Measurements from ENCODE around the gene ZNF492. TPM values are rescaled to one million over a fixed set of nuclear protein-coding genes. Genes with fewer than 3 reads are reported as not detected.
"Not testable (repeated sequence)": the region's sequence is repeated elsewhere in the genome, so short reads cannot be mapped to it uniquely, and the experiment has no call there.

ZNF492 gene
- 1 to 10 TPM in 1 of 4 donors, under 1 TPM in 1, not detected in 2; 0.28 to 1.5 TPM for polyA plus RNA-seq
- long read RNA-seq, donor 1, full-length matches to known transcripts, result 1 of 1 reads
- long read RNA-seq, donor 1, partial matches to known transcripts, result 0 of 1 reads
- long read RNA-seq, donor 1, other reads (novel, unspliced or antisense), result 0 of 1 reads
- long read RNA-seq, donor 2, result 0 reads
- long read RNA-seq, donor 3, result 0 reads
- long read RNA-seq, donor 4, result 0 reads
- long read RNA-seq, donor 5, result 0 reads
- long read RNA-seq, donor 6, result 0 reads
- long read RNA-seq, donor 7, result 0 reads
- long read RNA-seq, donor 8, result 0 reads
- long read RNA-seq, donor 9, result 0 reads
- long read RNA-seq, donor 10, full-length matches to known transcripts, result 2 of 2 reads
- long read RNA-seq, donor 10, partial matches to known transcripts, result 0 of 2 reads
- long read RNA-seq, donor 10, other reads (novel, unspliced or antisense), result 0 of 2 reads

DNA sequence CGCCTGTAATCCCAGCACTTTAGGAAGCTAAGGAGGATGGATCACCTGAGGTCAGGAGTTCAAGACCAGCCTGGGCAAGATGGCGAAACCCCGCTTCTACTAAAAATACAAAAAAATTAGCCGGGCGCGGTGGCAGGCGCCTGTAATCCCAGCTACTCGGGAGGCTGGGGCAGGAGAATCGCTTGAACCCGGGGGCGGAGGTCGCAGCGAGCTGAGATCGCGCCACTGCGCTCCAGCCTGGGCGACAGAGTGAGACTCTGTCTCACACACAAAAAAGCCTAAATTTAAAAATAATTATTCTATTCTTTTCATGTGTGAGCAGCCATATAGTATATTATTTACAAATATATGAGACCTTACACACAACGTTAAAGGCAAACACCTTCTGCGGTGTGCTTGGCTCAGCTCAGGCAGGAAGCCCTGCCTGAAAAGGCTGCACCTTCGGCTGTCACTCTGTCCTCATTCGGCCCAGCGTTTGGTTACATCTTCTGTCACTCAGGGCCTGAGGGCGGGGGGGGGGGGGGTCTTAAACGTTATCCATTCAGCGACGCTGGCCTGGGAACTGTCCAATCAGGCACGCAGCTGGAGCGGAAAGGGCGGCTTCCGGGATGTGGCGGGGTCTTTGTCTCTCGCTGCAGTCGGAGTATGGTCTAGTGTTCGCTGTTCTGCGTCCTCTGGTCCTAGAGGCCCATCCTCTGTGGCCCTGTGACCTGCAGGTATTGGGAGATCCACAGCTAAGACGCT, at the start of gene ZNF492:
Gene ZNF492 (plus strand): TSS at position 619 of the 744 bp plus-strand sequence. CDS start 19,076 bp downstream, outside the sequence.
- H3K36me3 ChIP-seq (ENCODE audit: control insufficient read depth in 3 of 3, insufficient read depth in 2 of 3, low read depth in 1 of 3, low read length in 3 of 3); H3K4me1 ChIP-seq (ENCODE audit: control insufficient read depth in 3 of 3, insufficient read depth in 2 of 3, low read depth in 1 of 3, low read length in 2 of 3); H3K9me3 ChIP-seq (ENCODE audit: control insufficient read depth in 2 of 2, insufficient read depth in 1 of 2, low read depth in 1 of 2, low read length in 1 of 2); H3K27me3 ChIP-seq (ENCODE audit: control insufficient read depth in 3 of 3, insufficient read depth in 3 of 3, low read length in 3 of 3); FAIRE-seq: not testable (repeated sequence)
- peak; percentile 2 to 94 for DNase-seq
- H3K4me3 ChIP-seq (ENCODE audit: low read depth in 1 of 3, low read length in 3 of 3), result peak within 1 kb of the TSS; percentile 2 to 59 (median 48)
- H3K27ac ChIP-seq (ENCODE audit: low read depth in 1 of 3, low read length in 2 of 3), result peak within 1 kb of the TSS in 1 of 3 donors; percentile 17
- WGBS, 3 donors, result 5 to 44% (median 37%) methylated on average over 36 of the region's 36 CpGs

DNA sequence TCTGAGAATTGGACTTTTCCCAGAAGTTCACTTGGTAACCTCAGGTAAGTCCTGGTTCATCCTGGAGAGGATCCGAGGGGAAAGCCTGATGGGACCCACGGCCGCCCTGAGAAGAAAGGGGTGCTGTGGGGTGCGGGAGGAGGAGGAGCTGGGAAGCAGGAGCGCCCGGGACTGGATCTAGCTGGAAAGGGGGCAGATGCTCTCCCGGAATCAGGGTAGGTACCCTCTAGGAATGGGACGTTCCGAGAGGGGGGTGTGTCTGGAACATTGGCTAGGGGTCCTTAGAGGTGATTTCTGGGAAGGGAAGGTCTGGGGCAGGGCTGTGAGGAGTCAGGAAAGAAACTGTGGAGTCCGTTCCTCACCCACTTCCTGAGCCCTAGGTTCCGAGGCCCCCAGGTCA, 38.7 kb upstream of the ZNF492 start:
- Histone ChIP-seq H3K27me3 (ENCODE audit: control insufficient read depth in 3 of 3, insufficient read depth in 3 of 3, low read length in 3 of 3) (no peaks in the 10 kb centered on the region), H3K27ac (ENCODE audit: low read depth in 1 of 3, low read length in 2 of 3) (no peak overlapping the region), H3K4me3 (ENCODE audit: low read depth in 1 of 3, low read length in 3 of 3) (no peak overlapping the region), H3K36me3 (ENCODE audit: control insufficient read depth in 3 of 3, insufficient read depth in 2 of 3, low read depth in 1 of 3, low read length in 3 of 3) (no peaks in the 10 kb centered on the region), H3K9me3 (ENCODE audit: control insufficient read depth in 2 of 2, insufficient read depth in 1 of 2, low read depth in 1 of 2, low read length in 1 of 2) (peaks cover 11 to 19% of the 10 kb centered on the region in 2 donors), H3K4me1 (ENCODE audit: control insufficient read depth in 3 of 3, insufficient read depth in 2 of 3, low read depth in 1 of 3, low read length in 2 of 3) (no peaks in the 10 kb centered on the region)
- DNase-seq (no peak), FAIRE-seq (no peak)
- 45 to 53% (median 48%) methylated on average over 11 of the region's 11 CpGs for whole genome bisulfite sequencing, 3 donors

DNA sequence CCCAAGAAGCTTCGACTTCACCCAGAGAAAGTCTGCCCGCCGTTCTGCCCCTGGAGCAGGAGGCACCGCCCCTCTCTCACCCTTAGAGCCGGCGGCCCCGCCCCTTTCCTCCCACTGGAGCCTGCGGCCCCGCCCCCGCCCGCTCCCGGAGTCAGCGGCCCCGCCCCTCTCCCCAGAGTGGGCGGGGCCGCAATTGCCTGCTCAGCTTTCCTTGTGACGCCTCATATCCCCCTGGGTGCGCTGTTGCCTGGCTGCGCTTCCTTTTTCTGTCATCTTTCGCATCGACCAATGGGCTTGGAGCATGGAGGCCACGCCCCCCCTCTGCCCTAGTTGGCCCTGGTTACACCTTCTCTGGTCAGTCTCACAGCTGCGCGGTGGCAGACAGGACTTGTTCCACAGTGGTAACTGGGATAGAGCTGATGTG, 38.2 kb upstream of the ZNF492 start:
- peak in 1 of 2 donors; percentile 6 for DNase-seq

DNA sequence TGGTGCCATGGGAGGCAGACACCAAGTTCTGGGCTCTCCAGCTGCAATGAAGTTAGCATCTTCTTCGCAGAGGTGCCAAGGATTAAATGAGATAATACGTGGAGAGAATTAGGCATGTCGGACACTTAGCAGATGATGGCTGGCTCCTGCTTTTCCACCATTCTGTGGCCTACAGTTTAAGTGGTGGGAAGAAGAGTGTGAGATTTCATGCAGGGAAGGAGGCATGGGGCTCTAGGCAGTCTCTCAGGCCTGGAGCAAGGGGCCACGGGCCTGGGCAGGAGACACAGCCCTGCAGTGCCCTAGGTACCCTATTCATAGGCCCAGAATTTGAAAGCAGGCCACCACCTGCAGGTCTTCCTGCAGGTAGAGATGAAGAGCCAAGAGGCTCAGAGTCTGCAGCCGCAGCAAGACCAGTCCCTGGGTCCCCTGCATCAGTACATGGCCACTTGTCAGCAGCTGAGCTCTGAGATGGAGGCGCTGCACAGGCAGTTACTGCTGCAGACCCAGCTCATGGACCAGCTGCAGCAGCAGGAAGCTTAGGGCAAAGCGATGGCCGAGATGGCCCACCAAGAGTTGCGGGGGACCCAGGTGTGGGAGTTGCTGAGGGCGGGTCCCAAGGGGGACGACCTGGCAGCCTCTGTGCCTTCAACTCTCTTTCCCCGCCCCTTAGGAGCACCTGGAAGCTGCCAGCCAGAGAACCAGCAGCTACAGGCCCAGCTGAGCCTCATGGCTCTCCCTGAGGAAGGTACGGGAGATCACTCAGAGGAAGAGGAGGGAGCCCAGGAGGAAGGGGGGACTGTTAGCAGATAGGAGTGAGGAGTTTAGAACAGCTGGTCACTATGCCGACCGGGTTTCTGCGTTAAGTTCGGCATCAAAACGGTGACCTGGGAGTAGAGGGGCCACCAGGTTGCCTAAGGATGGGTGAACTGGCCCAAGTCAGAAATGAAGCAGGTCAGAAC, 33.2 kb upstream of the ZNF492 start:
- no peaks in the 10 kb centered on the region for H3K4me1 ChIP-seq (ENCODE audit: control insufficient read depth in 3 of 3, insufficient read depth in 2 of 3, low read depth in 1 of 3, low read length in 2 of 3)
- no peak for DNase-seq
- no peaks in the 10 kb centered on the region for H3K36me3 ChIP-seq (ENCODE audit: control insufficient read depth in 3 of 3, insufficient read depth in 2 of 3, low read depth in 1 of 3, low read length in 3 of 3)
- H3K9me3 ChIP-seq (ENCODE audit: control insufficient read depth in 2 of 2, insufficient read depth in 1 of 2, low read depth in 1 of 2, low read length in 1 of 2), result peaks cover 12 to 40% of the 10 kb centered on the region in 2 donors
- H3K4me3 ChIP-seq (ENCODE audit: low read depth in 1 of 3, low read length in 3 of 3), result no peak overlapping the region
- no peak for FAIRE-seq
- no peaks in the 10 kb centered on the region for H3K27me3 ChIP-seq (ENCODE audit: control insufficient read depth in 3 of 3, insufficient read depth in 3 of 3, low read length in 3 of 3)
- WGBS, 3 donors, result 72 to 86% (median 77%) methylated on average over 18 of the region's 18 CpGs
- no peak overlapping the region for H3K27ac ChIP-seq (ENCODE audit: low read depth in 1 of 3, low read length in 2 of 3)

More for the DNA sequence above, 38.2 kb upstream of the ZNF492 start:
- no peak for FAIRE-seq
- Histone ChIP-seq H3K27me3 (ENCODE audit: control insufficient read depth in 3 of 3, insufficient read depth in 3 of 3, low read length in 3 of 3) (no peaks in the 10 kb centered on the region), H3K27ac (ENCODE audit: low read depth in 1 of 3, low read length in 2 of 3) (no peak overlapping the region), H3K4me3 (ENCODE audit: low read depth in 1 of 3, low read length in 3 of 3) (no peak overlapping the region), H3K36me3 (ENCODE audit: control insufficient read depth in 3 of 3, insufficient read depth in 2 of 3, low read depth in 1 of 3, low read length in 3 of 3) (no peaks in the 10 kb centered on the region), H3K4me1 (ENCODE audit: control insufficient read depth in 3 of 3, insufficient read depth in 2 of 3, low read depth in 1 of 3, low read length in 2 of 3) (no peaks in the 10 kb centered on the region), H3K9me3 (ENCODE audit: control insufficient read depth in 2 of 2, insufficient read depth in 1 of 2, low read depth in 1 of 2, low read length in 1 of 2) (peaks cover 11 to 24% of the 10 kb centered on the region in 2 donors)
- 13 to 28% (median 16%) methylated on average over 22 to 24 of the region's 24 CpGs for WGBS, 3 donors

DNA sequence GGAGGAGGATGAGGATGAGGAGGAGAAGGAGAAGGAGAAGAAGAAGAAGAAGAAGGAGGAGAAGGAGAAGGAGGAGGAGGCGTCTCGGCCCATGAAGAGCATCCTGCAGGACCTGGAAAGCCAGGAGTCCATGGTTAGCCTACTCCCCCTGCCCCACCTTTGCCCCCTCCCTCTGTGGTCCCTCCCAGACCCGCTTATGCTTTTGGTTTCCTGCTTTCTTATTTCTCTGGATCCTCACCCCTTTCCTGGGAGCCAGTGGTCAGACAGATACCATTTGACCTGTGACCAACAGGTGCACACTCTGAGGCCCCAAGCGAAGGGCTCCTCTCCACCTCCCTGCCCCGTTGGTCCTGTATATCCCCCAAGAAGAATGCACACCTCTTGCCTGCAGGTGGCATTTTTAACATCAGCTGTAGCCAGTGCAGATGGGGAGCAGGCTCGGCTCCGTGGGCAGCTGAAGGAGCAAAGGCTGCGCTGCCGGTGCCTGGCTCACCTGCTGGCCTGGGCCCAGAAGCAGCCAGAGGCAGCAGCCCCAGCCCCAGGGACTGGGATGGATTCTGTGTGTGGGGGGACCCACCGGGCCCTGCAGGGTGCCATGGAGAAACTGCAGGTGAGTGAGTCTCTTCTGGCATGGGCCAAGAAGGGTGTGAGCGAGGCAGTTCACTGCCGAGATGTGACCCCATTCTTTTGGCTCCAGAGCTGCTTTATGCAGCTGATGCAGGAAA, 32.1 kb upstream of the ZNF492 start:
- peaks cover 11 to 36% of the 10 kb centered on the region in 2 donors for H3K9me3 ChIP-seq (ENCODE audit: control insufficient read depth in 2 of 2, insufficient read depth in 1 of 2, low read depth in 1 of 2, low read length in 1 of 2)
- no peaks in the 10 kb centered on the region for H3K36me3 ChIP-seq (ENCODE audit: control insufficient read depth in 3 of 3, insufficient read depth in 2 of 3, low read depth in 1 of 3, low read length in 3 of 3)
- no peak for DNase-seq
- no peaks in the 10 kb centered on the region for H3K4me1 ChIP-seq (ENCODE audit: control insufficient read depth in 3 of 3, insufficient read depth in 2 of 3, low read depth in 1 of 3, low read length in 2 of 3)
- 82 to 86% (median 83%) methylated on average over 11 to 12 of the region's 12 CpGs for WGBS, 3 donors
- FAIRE-seq, result no peak
- H3K27me3 ChIP-seq (ENCODE audit: control insufficient read depth in 3 of 3, insufficient read depth in 3 of 3, low read length in 3 of 3), result no peaks in the 10 kb centered on the region
- no peak overlapping the region for H3K4me3 ChIP-seq (ENCODE audit: low read depth in 1 of 3, low read length in 3 of 3)
- H3K27ac ChIP-seq (ENCODE audit: low read depth in 1 of 3, low read length in 2 of 3), result no peak overlapping the region

DNA sequence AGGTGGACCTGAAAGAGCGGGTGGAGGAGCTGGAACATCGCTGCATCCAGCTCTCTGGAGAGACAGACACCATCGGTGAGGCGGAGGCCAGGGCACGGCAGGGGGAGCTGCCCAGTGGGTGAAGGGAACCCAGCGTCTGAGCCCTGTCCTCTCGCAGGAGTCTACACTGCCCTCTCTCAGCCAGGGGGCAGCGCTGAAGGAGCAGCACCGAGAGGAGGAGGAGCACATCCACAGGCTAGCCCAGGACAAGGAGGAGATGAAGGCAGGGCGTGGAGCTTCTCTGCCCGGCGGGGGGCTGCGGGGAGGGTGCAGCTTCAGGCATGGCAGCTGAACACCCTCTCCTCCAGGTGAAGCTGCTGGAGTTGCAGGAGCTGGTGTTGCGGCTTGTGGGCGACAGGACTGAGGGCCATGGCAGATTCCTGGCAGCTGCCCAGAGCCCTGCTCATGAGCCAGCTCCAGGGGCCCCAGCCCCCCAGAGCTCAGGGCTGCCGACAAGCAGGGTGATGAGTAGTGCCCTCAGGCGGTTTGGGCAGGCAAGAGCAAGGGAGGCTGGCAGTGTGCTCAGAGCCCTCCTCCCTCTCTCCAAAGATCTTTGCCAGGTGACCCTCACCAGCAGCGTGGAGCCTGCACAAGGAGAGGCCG, 31.4 kb upstream of the ZNF492 start:
- Histone ChIP-seq H3K4me3 (ENCODE audit: low read depth in 1 of 3, low read length in 3 of 3) (no peak overlapping the region), H3K27ac (ENCODE audit: low read depth in 1 of 3, low read length in 2 of 3) (no peak overlapping the region), H3K9me3 (ENCODE audit: control insufficient read depth in 2 of 2, insufficient read depth in 1 of 2, low read depth in 1 of 2, low read length in 1 of 2) (peaks cover 11 to 36% of the 10 kb centered on the region in 2 donors), H3K27me3 (ENCODE audit: control insufficient read depth in 3 of 3, insufficient read depth in 3 of 3, low read length in 3 of 3) (no peaks in the 10 kb centered on the region), H3K36me3 (ENCODE audit: control insufficient read depth in 3 of 3, insufficient read depth in 2 of 3, low read depth in 1 of 3, low read length in 3 of 3) (no peaks in the 10 kb centered on the region), H3K4me1 (ENCODE audit: control insufficient read depth in 3 of 3, insufficient read depth in 2 of 3, low read depth in 1 of 3, low read length in 2 of 3) (no peaks in the 10 kb centered on the region)
- WGBS, 3 donors, result 66 to 73% (median 71%) methylated on average over 16 to 19 of the region's 19 CpGs
- no peak for FAIRE-seq
- DNase-seq, result no peak

DNA sequence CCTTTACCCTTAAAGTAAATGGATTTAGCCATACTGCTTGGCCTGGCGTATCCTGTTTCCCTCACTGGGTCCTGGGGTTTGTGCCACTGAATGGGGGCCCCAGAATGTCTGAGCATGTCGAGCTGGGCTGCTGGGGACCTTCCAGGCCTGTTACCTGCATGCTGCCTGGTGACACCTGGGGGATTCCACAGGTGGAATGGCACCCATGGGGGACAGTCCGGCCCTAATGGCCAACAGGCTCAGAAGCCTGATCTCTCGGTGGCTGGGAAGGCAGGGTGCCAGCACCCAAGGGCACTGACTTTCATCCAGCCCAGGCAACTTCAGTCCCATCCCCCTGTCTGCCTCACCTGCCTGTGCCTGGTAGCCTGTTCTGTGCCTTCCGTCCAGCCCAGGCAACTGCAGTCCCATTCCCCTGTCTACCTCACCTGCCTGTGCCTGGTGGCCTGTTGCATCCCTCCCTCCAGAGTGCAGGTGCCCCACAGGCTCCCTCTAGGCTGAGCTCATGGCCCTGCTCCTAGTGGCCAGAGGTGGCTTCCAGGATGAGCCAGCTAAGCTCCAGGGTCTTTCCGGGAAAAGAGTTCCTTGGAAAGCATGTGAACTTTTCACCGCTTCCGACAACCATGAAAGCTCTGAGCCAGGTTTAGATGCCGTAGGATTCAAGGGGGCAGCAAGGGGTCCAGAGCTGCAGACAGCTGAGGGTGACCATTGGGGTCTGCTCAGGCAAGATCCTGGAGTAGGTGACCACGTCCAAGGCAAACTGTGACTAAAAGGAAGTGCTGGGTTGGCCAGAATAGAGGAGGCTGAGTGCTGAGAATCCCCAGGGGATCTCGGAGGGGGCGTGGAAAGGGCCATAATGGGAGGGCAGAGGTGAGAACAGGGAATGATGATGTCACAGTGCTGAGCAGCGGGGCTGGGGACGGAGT, 30.3 kb upstream of the ZNF492 start:
- no peak for DNase-seq
- no peak overlapping the region for H3K27ac ChIP-seq (ENCODE audit: low read depth in 1 of 3, low read length in 2 of 3)
- H3K27me3 ChIP-seq (ENCODE audit: control insufficient read depth in 3 of 3, insufficient read depth in 3 of 3, low read length in 3 of 3), result no peaks in the 10 kb centered on the region
- 67 to 73% (median 70%) methylated on average over 14 of the region's 14 CpGs for WGBS, 3 donors
- H3K4me3 ChIP-seq (ENCODE audit: low read depth in 1 of 3, low read length in 3 of 3), result no peak overlapping the region
- H3K9me3 ChIP-seq (ENCODE audit: control insufficient read depth in 2 of 2, insufficient read depth in 1 of 2, low read depth in 1 of 2, low read length in 1 of 2), result peaks cover 11 to 33% of the 10 kb centered on the region in 2 donors
- H3K36me3 ChIP-seq (ENCODE audit: control insufficient read depth in 3 of 3, insufficient read depth in 2 of 3, low read depth in 1 of 3, low read length in 3 of 3), result no peaks in the 10 kb centered on the region
- FAIRE-seq, result no peak
- H3K4me1 ChIP-seq (ENCODE audit: control insufficient read depth in 3 of 3, insufficient read depth in 2 of 3, low read depth in 1 of 3, low read length in 2 of 3), result no peaks in the 10 kb centered on the region

Data from small intestine (tissue), 16 donors.